Measurements from ENCODE around the gene SKA1.
"Not testable (repeated sequence)": the region's sequence is repeated elsewhere in the genome, so short reads cannot be mapped to it uniquely, and the experiment has no call there.

Gene SKA1

GRCh38 chr18:50396005-50396660 is 21.3 kb downstream of the SKA1 start:
- no peak for DNase-seq

GRCh38 chr18:50397023-50397422 is 22.2 kb downstream of the SKA1 start:
- DNase-seq: no peak

- no peak for DNase-seq
Measured at GRCh38 chr18:50398099-50398498, 23.3 kb downstream of the SKA1 start.

GRCh38 chr18:50398947-50399346 is 24.1 kb downstream of the SKA1 start:
- DNase-seq: no peak

GRCh38 chr18:50399582-50399981 is 24.7 kb downstream of the SKA1 start:
- DNase-seq: no peak

- DNase-seq: not testable (repeated sequence)
Measured at GRCh38 chr18:50400438-50400837, 25.6 kb downstream of the SKA1 start.

- no peak for DNase-seq
Measured at GRCh38 chr18:50401295-50401694, 26.4 kb downstream of the SKA1 start.

- peak; percentile 39 for DNase-seq
Measured at GRCh38 chr18:50401888-50402287, 27.0 kb downstream of the SKA1 start.

- DNase-seq: not testable (repeated sequence)
Measured at GRCh38 chr18:50404752-50405581, 30.1 kb downstream of the SKA1 start.

GRCh38 chr18:50405582-50406271 is 30.9 kb downstream of the SKA1 start:
- no peak for DNase-seq

GRCh38 chr18:50409236-50409635 is 34.4 kb downstream of the SKA1 start:
- DNase-seq: no peak

GRCh38 chr18:50410008-50410407 is 35.2 kb downstream of the SKA1 start:
- DNase-seq: peak; percentile 29

GRCh38 chr18:50410894-50411293 is 36.0 kb downstream of the SKA1 start:
- DNase-seq: no peak

GRCh38 chr18:50416832-50417231 is 42.0 kb downstream of the SKA1 start:
- DNase-seq: not testable (repeated sequence)

- not testable (repeated sequence) for DNase-seq
Measured at GRCh38 chr18:50417705-50418104, 42.9 kb downstream of the SKA1 start.

- DNase-seq: no peak
Measured at GRCh38 chr18:50418650-50419049, 43.8 kb downstream of the SKA1 start.

- no peak for DNase-seq
Measured at GRCh38 chr18:50422286-50422898, 47.5 kb downstream of the SKA1 start.

- no peak for DNase-seq
Measured at GRCh38 chr18:50424877-50425690, 50.2 kb downstream of the SKA1 start.

- no peak for DNase-seq
Measured at GRCh38 chr18:50427896-50428295, 53.0 kb downstream of the SKA1 start.

GRCh38 chr18:50428531-50429206 is 53.8 kb downstream of the SKA1 start:
- DNase-seq: no peak

- no peak for DNase-seq
Measured at GRCh38 chr18:50429207-50429948, 54.5 kb downstream of the SKA1 start.

Measured in stimulated activated CD8-positive, alpha-beta memory T cell treated with anti-CD3 and anti-CD28 coated beads, Interleukin-4, amount 100 ng/mL, for 48 hours (primary cell).